HCT116 (cell line): ENCODE measurements around the gene NFAT5.

ENCODE experiments used
- CBX3 ChIP-seq: IDR thresholded peaks from 2 replicates; pipeline ENCODE4 v1.6.1; 2012; ENCODE audit warnings: low read depth
- CTCF ChIP-seq, 3 experiments: fragments of 200-600 bp in 1 of 3; sonication (generic) in 1 of 3; IDR thresholded peaks in 2 of 3; conservative IDR thresholded peaks in 1 of 3; 2 replicates each; pipeline ENCODE4 v1.5.1; 2012 to 2017; ENCODE audit warnings: low read depth in 2 of 3, low read length in 2 of 3, antibody characterized with exemption in 1 of 3, borderline replicate concordance in 1 of 3, control low read depth in 1 of 3, mild to moderate bottlenecking in 1 of 3, mixed read lengths in 1 of 3, mixed run types in 1 of 3, moderate library complexity in 1 of 3; ENCODE audit not compliant: insufficient read depth in 1 of 3
- POLR2A ChIP-seq: IDR thresholded peaks from 2 replicates; pipeline ENCODE4 v1.7.0; 2011; ENCODE audit warnings: borderline replicate concordance; ENCODE audit not compliant: insufficient read depth, insufficient read length; ENCODE audit errors: extremely low read depth
- POLR2AphosphoS5 ChIP-seq: IDR thresholded peaks from 2 replicates; pipeline ENCODE4 v1.6.1; 2011; ENCODE audit warnings: mild to moderate bottlenecking, low read depth, low read length, moderate library complexity
- RAD21 ChIP-seq: IDR thresholded peaks from 2 replicates; pipeline ENCODE4 v1.6.1; 2012; ENCODE audit warnings: low read depth, mild to moderate bottlenecking
- REST ChIP-seq: IDR thresholded peaks from 2 replicates; pipeline ENCODE4 v1.6.1; 2012; ENCODE audit warnings: low read depth
- ZBTB33 ChIP-seq: IDR thresholded peaks from 2 replicates; pipeline ENCODE4 v1.6.1; 2011; ENCODE audit warnings: mild to moderate bottlenecking, low read length, moderate library complexity; ENCODE audit not compliant: insufficient replicate concordance; ENCODE audit errors: extremely low read depth
- ZFX ChIP-seq: fragments of 450-650 bp; IDR thresholded peaks from 2 replicates; pipeline ENCODE4 v1.6.1; 2017

GRCh38 chr16:69561901-69562300 is 3.9 kb upstream of the NFAT5 start:
- TF ChIP-seq CBX3: no peak
- no peak for TF ChIP-seq RAD21
- no peak for TF ChIP-seq POLR2A
- TF ChIP-seq POLR2AphosphoS5: no peak
- no peak for TF ChIP-seq REST
- no peak for TF ChIP-seq CTCF (IDR thresholded peaks at IDR 0.05 in 2 of 3, conservative IDR thresholded peaks at IDR 0.05 in 1 of 3; ENCODE audit: borderline replicate concordance in 1 of 3, insufficient read depth in 1 of 3, low read depth in 2 of 3, low read length in 2 of 3)
- no peak for TF ChIP-seq ZFX
- TF ChIP-seq ZBTB33: no peak
